Loucy (cell line): ENCODE data around the gene TRIP13.

ENCODE experiments used
- CTCF ChIP-seq: fragments of 200-600 bp; sonication (generic); conservative IDR thresholded peaks from 2 replicates; pipeline ENCODE4 v1.5.1; 2014; ENCODE audit warnings: mild to moderate bottlenecking, antibody characterized with exemption, low read length
- EZH2phosphoT487 ChIP-seq: fragments of 200-600 bp; IDR thresholded peaks from 2 replicates; pipeline ENCODE4 v1.6.1; 2018; ENCODE audit warnings: antibody characterized with exemption, mild to moderate bottlenecking, moderate library complexity, borderline replicate concordance

GRCh38 chr5:885529-885928 is 7.2 kb upstream of the TRIP13 start:
- TF ChIP-seq EZH2phosphoT487 (no peak), CTCF (no peak)
